GM23248 (cell line): ENCODE measurements around the gene MYLIP.

ENCODE experiments used
- EZH2 ChIP-seq: fragments of 200-600 bp; sonication (generic); IDR thresholded peaks from 2 replicates; pipeline ENCODE4 v1.6.1; 2018; ENCODE audit warnings: antibody characterized with exemption, mild to moderate bottlenecking; ENCODE audit not compliant: insufficient read depth, poor library complexity, severe bottlenecking
- EZH2phosphoT487 ChIP-seq: fragments of 200-600 bp; sonication (generic); IDR thresholded peaks from 2 replicates; pipeline ENCODE4 v1.6.1; 2018; ENCODE audit warnings: antibody characterized with exemption, moderate library complexity, mild to moderate bottlenecking, low read depth; ENCODE audit not compliant: insufficient read depth

- TF ChIP-seq EZH2, result no peak
- no peak for TF ChIP-seq EZH2phosphoT487
These were observed 49.5 kb downstream of the MYLIP start for GRCh38 chr6:16178351-16178750.
